Urothelium cell line (cell line): ENCODE data around the gene FIBCD1.
A peak's percentile ranks its signal among the peaks of the same experiment; 100 is the strongest.
"Not testable (repeated sequence)": the region's sequence is repeated elsewhere in the genome, so short reads cannot be mapped to it uniquely, and the experiment has no call there.

Experiments used
- DNase-seq: peaks from one replicate; pipeline ENCODE4 v3.0.0; 2011; ENCODE audit warnings: low spot score, mixed read lengths
- FAIRE-seq: peaks from 2 replicates; lab custom pipeline; 2011; peaks lifted over from hg19 to GRCh38; lab: Jason Lieb, UNC

Gene FIBCD1

DNA sequence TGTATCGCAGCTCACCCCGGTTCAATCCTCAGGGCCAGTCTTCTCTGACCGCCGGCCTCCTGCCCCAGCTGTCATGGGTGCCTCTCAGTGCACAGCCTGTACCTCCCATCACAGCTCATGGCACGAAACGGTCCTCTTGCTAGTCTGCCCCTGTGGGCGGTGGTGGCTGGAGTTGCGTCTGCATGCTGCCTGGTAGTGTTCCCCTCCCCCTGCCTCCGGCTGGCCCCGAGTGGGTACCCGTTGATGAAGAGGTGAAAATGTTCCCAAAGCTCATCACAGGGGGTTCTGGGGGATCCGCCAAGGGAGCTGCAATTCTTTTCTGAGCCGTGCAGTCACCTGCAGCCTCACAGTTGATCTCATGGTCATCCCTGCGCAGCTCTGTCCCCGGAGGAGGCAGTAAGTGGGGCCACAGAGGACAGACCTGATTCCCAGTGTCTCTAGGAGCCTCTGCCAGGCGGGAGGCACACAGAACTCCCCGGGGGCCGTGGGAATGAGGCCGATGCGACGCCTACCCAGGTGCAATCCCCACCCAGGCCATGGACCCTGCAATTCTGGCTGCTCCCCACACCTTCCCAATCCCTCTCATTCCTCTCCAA lies 34.7 kb upstream of the FIBCD1 start:
- DNase-seq (no peak), FAIRE-seq (no peak)

DNA sequence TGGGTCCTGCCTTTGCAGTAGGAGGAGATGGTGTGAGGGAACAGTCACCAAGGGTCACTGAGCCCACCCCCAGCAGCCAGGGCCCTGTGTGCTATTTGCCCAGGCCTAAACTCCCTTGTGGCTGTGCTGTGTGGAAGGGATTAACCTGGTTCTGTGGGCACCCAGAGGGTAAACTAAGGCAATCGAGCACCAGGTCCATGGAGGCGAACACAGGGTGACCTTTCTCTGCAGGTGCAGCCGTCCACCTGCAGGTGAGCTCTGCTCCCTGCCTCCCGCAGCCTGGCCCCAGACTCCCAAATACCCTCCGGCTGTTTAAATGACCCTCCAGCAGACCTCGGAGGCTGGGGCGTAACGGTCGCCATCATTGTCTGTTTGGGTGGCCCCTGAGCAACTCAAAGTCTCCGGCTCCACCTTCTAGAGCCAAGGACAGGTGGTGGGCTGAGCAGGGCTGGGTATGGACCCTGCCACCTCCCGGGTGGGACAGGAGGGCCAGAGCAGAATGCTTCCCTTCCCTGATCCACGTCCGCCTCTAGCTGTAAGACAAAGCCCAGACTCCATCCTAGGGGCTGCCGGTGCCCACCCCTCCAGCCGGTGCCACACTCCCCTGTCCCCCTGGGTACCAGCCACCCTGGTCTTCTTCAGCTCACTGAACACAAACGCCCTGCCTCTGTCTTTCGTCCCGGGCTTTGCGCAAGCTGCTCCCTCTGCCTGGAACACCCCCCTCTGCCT lies 34.1 kb upstream of the FIBCD1 start:
- FAIRE-seq (no peak), DNase-seq (no peak)

DNA sequence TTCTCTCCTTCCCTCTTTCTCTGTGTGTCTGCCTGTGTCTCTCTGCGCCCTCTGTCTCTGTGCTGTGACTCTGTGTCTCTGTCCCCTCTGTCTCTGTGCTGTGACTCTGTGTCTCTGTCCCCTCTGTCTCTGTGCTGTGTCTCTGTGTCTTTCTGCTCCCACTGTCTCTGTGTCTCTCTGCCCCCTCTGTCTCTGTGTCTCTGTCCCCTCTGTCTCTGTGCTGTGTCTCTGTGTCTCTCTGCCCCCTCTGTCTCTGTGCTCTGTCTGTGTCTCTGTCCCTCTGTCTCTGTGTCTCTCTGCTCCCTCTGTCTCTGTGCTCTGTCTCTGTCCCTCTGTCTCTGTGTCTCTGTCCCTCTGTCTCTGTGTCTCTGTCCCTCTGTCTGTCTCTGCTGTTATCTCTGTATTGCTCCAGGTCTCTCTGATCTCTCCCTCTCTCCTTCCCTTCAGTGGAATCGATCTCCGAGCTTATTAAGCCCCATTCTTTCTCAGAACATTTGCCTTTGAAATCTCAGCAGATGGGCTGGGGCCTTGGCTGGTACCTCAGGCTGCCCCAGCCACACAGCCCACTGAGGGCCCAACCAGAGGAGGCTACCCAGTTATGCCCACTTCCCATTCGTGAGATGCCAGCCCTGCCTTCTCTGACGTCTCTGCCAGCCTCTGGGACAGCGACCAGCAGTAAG lies 33.4 kb upstream of the FIBCD1 start:
- FAIRE-seq (no peak), DNase-seq (no peak)

DNA sequence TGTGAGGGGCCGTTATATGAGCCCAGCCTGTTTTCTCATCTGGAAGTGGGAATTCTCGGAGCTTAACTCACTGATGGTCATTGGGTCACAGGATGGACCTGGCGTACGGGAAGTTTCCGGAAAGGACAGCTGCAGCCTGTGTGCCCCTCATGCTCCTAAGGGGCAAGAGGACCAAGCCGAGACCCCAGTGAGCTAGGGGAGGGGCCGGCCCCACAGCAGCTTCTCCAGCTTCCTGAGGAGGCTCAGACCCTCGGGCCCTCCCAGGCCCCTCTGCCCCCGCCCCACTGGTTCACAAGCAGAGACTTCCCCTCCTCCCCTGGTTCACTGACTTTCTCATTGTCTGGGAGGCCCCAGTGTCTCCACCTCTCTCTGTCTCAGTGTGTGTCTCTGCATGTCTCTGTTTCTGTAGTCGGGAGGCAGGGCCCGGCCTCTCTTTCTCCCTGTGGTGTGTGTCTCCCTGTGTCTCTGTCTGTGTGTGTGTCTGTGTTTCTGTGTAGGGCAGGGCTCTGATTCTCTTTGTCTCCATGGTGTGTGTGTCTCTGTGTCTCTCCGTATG lies 32.3 kb upstream of the FIBCD1 start:
- FAIRE-seq, result no peak
- DNase-seq, result no peak

DNA sequence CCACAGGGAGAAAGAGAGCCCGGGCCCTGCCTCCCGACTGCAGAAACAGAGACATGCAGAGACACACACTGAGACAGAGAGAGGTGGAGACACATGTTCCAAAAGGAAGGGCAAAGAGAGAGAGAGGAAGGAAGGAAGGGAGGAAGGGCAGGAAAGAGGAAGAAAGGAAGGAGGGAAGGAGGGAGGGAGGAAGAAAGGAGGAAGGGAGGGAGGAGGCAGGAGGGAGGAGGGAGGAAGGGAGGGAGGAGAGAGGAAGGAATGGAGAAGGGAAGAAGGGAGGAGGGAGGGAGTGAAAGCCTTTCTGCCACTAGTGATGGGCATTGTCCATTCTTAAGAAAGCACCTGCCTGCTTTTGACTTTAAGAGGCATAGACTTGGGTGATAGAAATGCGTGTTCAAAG lies 31.8 kb upstream of the FIBCD1 start:
- DNase-seq, result no peak
- FAIRE-seq, result no peak

DNA sequence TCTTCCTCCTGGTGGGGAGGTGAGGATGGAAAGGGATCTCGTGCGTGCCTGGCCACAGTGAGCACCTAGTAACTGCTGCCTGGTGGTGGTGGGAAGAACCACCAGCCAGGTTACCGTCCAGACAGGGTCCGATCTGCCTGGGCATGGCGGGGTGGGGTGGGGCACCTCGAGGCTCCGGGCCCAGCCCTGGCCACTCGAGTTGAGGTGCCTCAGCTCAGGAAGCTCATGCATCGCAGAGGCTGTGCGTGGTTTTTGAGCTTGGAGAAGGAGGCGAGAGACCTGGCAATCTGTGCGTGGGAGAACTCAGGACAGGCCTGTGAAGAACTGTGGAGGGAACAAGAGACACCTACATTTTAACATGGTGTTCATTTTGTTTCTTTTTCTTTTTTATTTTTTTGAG lies 31.0 kb upstream of the FIBCD1 start:
- DNase-seq (no peak), FAIRE-seq (no peak)

DNA sequence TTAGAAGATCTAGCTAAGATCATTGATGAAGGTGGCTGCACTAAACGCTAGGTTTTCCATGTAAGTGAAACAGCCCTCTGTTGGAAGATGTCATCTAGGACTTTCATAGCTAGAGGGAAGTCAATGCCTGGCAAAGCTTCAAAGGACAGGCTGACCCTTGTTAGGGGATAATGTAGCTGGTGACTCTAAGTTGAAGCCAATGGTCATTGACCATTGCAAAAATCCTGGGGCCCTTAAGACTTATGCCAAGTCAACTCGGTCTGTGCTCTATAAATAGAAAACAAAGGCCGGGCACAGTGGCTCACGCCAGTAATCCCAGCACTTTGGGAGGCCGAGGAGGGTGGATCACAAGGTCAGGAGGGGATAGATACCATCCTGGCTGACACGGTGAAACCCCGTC lies 26.6 kb upstream of the FIBCD1 start:
- FAIRE-seq (no peak), DNase-seq (no peak)

DNA sequence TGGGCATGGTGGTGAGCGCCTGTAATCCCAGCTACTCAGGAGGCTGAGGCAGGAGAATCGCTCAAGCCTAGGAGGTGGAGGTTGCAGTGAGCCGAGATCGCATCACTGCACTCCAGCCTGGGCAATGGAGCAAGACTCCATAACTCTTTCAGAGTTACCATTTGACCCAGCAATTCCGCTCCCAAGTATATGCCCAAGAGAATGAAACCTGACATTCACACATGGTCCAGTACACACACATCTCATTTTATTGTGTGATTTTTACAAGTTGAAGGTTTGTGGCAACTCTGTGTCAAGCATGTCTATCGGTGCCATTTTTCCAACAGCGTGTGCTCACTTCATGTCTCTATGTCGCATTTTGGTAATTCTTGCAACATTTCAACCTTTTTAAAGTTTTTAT lies 24.9 kb upstream of the FIBCD1 start:
- DNase-seq (no peak), FAIRE-seq (no peak)

DNA sequence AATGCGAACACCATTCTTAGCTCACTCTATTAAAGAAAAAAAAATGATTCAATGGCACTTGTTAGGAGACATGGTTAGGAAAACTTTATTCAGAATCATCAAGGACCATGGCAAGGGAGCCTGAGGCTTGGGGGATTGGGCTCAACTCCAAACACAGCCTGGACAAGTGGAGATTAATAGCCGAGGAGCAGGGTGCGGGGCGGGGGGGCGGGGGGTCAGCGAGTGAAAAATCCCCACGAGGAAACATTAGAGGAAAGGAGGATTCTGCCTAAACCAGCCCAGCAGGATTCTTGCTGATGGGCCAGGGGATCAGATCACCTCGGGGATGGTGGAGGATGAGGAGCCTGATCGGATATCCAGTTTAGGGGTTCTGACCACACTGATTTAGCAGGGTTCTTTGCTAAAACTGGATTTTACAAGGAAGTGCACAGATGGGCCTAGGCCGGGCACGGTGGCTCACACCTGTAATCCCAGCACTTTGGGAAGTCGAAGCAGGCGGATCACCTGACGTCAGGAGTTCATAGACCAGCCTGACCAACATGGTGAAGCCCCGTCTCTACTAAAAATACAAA lies 24.4 kb upstream of the FIBCD1 start:
- FAIRE-seq (no peak), DNase-seq (peak; percentile 29)

DNA sequence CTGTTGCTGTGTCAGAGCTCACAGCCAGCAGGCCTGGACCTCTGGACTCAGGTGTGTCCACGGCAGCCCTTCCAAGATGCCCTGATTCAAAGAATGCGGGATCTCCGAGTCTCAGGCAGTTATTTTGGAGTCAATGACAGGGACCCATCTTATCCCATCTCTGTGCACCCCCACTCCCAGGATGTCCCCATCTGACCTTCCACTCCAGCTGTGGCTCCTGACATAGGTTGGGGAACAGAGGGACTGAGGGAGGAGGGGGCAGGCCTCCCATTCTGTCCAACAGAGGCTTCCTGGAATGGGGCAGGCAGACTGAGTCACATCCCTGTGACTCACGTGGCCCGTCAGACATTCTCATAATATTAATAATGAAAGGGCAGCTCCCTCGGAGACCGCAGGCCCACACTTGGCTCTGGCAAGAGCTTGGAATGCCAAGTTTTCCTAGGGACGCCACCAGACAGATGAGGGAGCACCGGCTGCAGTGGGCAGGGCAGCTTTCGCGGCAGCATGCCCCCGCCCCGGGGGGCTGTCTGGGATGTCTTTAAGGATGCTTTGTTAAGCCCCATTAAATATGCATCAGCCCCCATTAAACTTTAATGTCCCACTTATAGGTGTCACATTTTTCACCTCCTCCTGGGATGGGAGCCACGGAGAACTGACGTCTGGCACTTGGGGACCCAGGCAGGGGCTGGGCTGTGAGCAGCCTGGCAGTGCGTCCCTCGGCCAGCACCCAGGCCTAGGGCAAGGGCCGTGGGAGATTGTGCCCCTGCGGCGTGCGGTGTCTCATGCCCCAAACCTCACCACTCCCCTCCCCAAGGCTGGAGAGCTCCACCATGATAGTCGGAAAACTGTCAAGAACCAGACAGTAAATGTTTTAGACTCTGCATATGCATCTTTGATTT lies 23.6 kb upstream of the FIBCD1 start:
- DNase-seq (peak; percentile 96), FAIRE-seq (no peak)

DNA sequence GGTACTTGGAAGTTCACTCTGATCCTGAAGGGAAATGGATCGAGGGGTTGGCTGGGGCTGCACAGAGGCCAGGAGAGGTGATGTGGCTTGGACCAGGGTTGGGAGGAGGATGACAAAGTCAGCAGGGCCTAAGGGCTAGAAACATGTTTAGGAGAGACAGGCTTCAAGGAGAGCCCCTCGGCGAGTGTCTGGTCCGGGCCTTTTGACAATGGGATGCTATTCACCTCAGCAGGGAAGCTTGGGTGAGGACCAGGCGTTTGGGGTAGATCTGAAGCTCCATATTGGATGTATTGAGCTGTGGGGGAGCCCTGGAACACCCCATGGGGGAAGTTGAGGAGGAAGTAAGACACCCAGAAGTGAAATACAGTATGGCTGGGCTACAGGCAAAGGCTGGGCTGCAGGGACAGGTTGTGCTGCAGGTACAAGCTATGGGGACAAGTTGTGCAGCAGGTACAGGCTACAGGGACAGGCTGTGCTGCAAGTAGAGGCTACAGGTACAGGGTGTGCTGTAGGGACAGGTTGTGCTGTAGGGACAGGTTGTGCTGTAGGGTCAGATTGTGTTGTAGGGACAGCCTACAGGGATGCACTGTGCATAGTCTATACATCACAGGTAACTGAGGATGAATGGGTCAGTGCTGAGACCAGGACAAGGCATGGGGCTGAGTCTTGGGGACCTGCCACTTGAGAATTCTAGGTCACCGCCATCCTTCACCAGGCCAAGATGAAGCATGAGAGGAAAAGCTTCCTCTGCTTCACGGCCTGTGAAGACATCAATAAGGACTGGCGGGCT lies 22.7 kb upstream of the FIBCD1 start:
- DNase-seq, result no peak
- FAIRE-seq, result no peak

DNA sequence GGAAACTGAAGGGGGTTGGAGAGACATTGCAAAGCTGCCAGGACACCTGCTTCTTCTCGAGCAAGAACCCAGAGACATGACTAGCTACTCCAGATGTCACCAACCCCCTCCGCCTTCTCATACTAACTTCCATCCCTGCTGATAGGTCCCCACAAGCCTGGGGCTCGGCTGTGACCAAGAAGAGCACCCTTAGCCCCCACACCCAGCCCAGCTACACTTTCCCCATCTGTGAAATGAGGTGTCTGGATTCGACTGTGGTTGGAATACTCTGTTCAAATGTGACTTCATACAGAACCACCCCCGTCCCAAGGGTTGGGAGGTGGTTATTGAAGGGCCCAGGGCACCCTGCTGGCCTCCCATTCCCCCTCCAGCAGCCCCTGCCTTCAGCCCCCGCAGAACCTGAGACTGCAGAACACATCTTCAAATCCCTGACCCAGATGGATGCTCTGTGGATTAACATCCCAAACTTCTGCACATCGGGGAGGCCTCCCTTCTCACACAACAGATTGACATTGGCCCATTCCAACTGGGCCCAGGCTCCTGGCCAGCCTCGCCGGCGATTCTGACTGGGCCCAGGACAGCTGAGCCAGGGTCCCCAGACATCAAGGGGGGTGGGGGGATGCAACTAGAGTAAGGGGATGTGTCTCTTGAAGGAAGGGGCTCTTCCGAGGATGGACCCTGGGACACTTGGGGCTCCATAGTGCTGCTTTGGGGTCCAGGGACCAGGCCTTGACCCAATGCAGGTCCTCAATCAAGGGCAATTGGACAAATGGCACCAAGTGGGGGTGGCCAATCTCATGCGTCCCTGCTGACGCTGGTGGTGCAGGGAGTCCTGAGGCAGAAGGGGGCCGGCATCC lies 21.7 kb upstream of the FIBCD1 start:
- FAIRE-seq, result no peak
- DNase-seq, result no peak

DNA sequence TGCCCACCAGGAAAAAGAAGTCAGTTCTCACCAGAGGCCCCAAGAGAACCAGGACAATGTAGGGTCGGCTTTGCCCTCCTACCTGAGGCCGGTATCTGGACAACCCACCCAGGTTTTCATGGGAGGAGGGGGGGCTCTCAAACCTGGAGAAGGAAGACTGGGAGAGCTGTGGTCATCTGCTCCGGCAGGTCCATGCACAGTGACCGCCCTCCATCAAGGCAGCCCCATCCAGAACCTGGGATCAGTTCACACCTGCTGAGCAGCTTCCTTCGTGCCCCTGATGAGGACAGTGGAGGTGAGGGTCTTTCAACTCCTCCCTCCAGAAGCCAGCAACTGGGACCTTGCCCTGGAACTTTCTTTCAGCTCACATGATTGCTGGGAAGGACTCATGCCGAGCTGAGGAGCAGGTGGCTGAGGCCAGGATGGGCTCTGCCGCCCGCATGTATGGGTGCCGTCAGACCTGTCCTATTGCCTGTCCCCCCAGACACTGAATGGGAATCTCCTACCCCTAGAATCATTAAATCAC lies 20.8 kb upstream of the FIBCD1 start:
- FAIRE-seq (no peak), DNase-seq (no peak)

DNA sequence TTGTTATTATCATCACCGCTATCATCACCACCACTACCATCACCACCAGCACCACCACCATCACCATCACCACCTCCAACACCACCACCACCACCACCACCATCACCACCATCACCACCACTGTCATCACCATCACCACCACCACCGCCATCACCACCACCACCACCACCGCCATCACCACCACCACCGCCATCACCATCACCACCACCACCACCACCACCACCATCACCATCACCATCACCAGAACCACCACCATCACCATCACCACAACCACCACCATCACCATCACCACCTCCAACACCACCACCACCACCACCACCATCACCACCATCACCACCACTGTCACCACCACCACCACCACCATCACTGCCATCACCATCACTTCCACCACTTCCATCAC lies 19.5 kb upstream of the FIBCD1 start:
- peak; percentile 98 for FAIRE-seq
- not testable (repeated sequence) for DNase-seq

DNA sequence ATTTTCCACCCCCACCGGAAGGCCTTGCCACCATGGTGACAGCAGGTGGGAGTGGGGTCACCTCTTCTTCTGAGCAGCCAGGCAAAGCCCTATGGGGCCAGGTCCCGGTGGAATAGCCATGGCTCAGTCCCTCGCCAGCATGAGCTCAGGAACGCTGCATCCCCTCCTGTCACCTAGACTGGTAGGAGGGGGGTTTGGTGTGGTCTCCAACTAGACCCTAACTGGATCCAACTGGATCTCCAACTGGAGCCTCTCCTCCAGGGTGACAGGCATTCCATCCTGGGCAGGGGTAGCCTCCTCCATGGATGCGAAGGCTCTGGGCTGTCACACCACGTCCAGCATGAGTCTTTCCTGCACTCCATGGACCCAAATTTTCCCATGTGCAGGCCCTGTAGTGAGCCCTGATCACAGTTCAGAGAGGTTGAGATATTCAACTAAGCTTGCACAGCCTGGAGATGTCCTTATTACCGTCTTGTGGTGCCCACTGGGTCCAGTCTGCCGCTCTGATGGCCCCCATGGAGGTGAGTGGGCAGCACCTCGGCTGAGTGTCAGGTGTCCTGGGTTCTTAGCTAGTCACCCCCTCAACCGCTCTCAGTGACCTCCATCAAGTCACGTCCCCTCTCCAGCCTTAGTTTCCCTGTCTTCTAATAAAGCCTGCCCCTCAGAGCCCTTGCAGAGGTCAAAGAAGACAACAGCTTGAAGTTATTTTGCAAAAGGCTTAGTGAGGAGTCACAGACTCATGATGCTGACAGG lies 18.6 kb upstream of the FIBCD1 start:
- FAIRE-seq, result no peak
- DNase-seq, result no peak

DNA sequence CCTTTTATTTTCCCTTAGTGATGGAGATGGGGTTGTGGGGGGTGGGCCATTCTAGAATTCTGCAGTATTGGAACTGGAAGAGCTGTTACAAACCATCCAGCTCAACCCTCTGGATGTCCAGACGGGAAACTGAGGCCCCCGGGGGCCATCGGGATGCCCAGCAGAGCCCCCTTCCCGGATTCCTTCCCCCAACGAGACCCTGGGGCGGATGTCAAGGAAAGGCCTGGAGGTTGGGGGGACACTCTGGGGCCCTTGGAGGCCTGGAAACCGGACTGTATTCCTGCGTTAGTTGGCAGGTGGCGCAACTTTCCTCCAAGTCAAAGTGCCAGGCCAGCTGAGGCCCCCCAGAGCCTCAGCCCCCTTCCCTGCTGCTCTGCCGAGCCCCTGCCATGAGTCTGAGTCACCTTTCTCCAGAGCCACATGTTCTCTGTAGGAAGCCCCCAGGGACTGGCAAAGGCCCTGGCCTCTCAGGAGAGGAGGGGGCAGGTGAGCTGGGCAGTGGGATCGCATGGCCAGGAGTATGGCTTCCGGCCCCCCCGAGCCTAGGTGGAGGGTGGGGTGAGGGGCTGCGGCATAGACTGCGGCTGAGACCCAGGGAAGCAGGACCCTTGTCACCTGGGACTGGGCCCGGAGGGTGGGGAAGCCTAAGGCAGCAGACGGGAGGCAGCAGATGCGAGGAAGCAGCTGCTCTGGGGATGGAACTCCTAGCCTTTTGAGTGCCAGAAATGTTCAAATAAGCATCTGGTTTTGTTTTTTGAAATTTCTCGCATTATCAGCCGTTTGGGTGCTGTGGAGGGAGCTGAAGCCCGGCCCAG lies 17.8 kb upstream of the FIBCD1 start:
- FAIRE-seq (no peak), DNase-seq (no peak)

DNA sequence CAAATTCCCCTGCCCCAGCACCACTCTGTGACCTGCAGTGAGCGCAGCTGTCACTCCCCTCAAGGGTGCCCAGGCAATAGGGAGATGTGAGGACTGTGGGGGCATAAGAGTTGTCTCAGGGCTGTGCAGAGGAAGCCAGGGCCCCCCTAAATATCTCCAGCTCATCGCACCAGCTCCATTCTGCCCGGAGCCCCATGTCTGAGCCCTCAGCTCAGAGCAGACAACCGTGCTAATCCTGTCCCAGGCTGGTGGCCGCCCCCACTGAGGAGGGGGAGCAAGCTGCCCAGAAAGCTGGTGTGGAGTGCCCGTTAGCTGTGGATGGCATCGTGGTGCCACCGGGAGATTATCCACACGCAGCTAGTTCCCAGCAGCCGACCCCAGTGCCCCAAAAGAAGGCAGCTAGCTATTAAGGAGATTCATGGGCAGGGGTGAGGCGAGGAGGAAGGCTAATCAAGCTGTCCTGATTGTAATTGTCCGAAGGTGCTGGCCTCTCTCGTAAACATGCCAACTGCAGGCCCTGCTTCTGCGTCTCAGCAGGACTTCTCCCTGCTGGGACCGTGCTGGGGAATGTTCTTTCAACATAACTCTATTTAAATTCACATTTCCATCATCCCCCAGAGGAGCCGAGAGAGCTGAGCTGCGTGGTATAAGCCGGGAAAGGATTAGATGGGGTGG lies 17.0 kb upstream of the FIBCD1 start:
- no peak for DNase-seq
- no peak for FAIRE-seq
